H1 (cell line): Measurements from ENCODE around the gene BACE1. TPM values are rescaled to one million over a fixed set of nuclear protein-coding genes. Genes with fewer than 3 reads are reported as not detected.

Experiments used
- CTCF ChIA-PET: fragments of 300-600 bp; sonication (Branson Sonifier 250); formaldehyde crosslinking; loops from one replicate; lab custom pipeline; 2021; ENCODE audit not compliant: partially characterized antibody; lab: Charles Lee
- POLR2A ChIA-PET: fragments of 300-600 bp; sonication (Branson Sonifier 250); formaldehyde crosslinking; loops from one replicate; lab custom pipeline; 2021; ENCODE audit warnings: inconsistent platforms; ENCODE audit not compliant: partially characterized antibody; lab: Charles Lee
- DNase-seq, 2 experiments: peaks; one replicate each; pipeline versions ENCODE4 v3.0.0 to v3.0.0-alpha.2; 2010 to 2022; ENCODE audit warnings: low spot score in 2 of 2, low read depth in 1 of 2, mixed read lengths in 1 of 2
- FAIRE-seq: peaks from 2 replicates; lab custom pipeline; 2011; peaks lifted over from hg19 to GRCh38; lab: Jason Lieb, UNC
- H2AFZ ChIP-seq: 2 replicates; pipeline ENCODE4 v1.8.1; 2012; ENCODE audit warnings: low read length, inconsistent platforms
- H2AK5ac ChIP-seq: 2 replicates; pipeline ENCODE4 v1.6.1; 2013; ENCODE audit warnings: low read depth, low read length
- H2BK120ac ChIP-seq: replicated peaks from 2 replicates; pipeline ENCODE3; 2013; ENCODE audit warnings: low read depth, low read length, inconsistent platforms
- H2BK12ac ChIP-seq: 2 replicates; pipeline ENCODE4 v1.6.1; 2013; ENCODE audit warnings: low read depth, low read length
- H2BK15ac ChIP-seq: 2 replicates; pipeline ENCODE4 v1.6.1; 2013; ENCODE audit warnings: low read length
- H2BK20ac ChIP-seq: 2 replicates; pipeline ENCODE4 v1.6.1; 2013; ENCODE audit warnings: low read length
- H2BK5ac ChIP-seq: 2 replicates; pipeline ENCODE4 v1.6.1; 2013; ENCODE audit warnings: low read depth, low read length
- H3K14ac ChIP-seq: 2 replicates; pipeline ENCODE4 v1.6.1; 2013; ENCODE audit warnings: inconsistent platforms; ENCODE audit not compliant: insufficient read length
- H3K18ac ChIP-seq: 2 replicates; pipeline ENCODE4 v1.6.1; 2013; ENCODE audit warnings: low read length; ENCODE audit errors: extremely low read depth
- H3K23ac ChIP-seq: 2 replicates; pipeline ENCODE4 v1.6.1; 2013; ENCODE audit warnings: inconsistent platforms; ENCODE audit not compliant: insufficient read length
- H3K23me2 ChIP-seq: 2 replicates; pipeline ENCODE4 v1.6.1; 2013; ENCODE audit warnings: low read depth, low read length
- H3K27ac ChIP-seq: 2 replicates; pipeline ENCODE4 v1.6.1; 2011; ENCODE audit warnings: low read depth, low read length, inconsistent platforms
- H3K27me3 ChIP-seq, 4 experiments: replicated peaks in 1 of 4; 1 replicate in 1 of 4; 2 replicates in 3 of 4; pipeline versions ENCODE4 v1.6.1 to v1.8.1; 2011 to 2013; ENCODE audit warnings: low read length in 3 of 4, mild to moderate bottlenecking in 3 of 4, inconsistent platforms in 2 of 4, mixed read lengths in 2 of 4, moderate library complexity in 1 of 4; ENCODE audit not compliant: control insufficient read depth in 3 of 4, insufficient read depth in 3 of 4; ENCODE audit errors: extremely low read depth in 1 of 4
- H3K36me3 ChIP-seq, 4 experiments: 2 replicates each; pipeline versions ENCODE4 v1.6.1 to v1.8.1; 2011 to 2013; ENCODE audit warnings: mild to moderate bottlenecking in 4 of 4, low read length in 3 of 4, moderate library complexity in 2 of 4, control low read depth in 1 of 4, inconsistent platforms in 1 of 4; ENCODE audit not compliant: insufficient read depth in 4 of 4, control insufficient read depth in 2 of 4
- H3K4ac ChIP-seq: replicated peaks from 2 replicates; pipeline ENCODE3; 2013; ENCODE audit warnings: low read length, low read depth, mixed read lengths, inconsistent platforms; ENCODE audit not compliant: insufficient read length
- H3K4me1 ChIP-seq, 4 experiments: replicated peaks in 1 of 4; 1 replicate in 1 of 4; 2 replicates in 3 of 4; pipeline versions ENCODE4 v1.6.1 to v1.8.1; 2011 to 2013; ENCODE audit warnings: low read length in 3 of 4, inconsistent platforms in 2 of 4, mixed read lengths in 1 of 4; ENCODE audit not compliant: insufficient read depth in 4 of 4, control insufficient read depth in 3 of 4
- H3K4me2 ChIP-seq, 2 experiments: 2 replicates each; pipeline versions ENCODE4 v1.6.1 to v1.8.1; 2011 to 2013; ENCODE audit warnings: low read depth in 2 of 2, low read length in 2 of 2, control low read depth in 1 of 2, inconsistent platforms in 1 of 2, mild to moderate bottlenecking in 1 of 2; ENCODE audit not compliant: insufficient read depth in 1 of 2
- H3K4me3 ChIP-seq, 4 experiments: fragments of 200-600, 300-600 bp in 1 of 4; sonication (generic), shearing (Covaris generic), sonication (Bioruptor Twin) in 1 of 4; 2 replicates each; pipeline versions ENCODE4 v1.5.1 to v1.8.1; 2011 to 2016; ENCODE audit warnings: low read length in 4 of 4, low read depth in 3 of 4, control low read depth in 2 of 4, inconsistent platforms in 2 of 4, mild to moderate bottlenecking in 2 of 4, mixed read lengths in 1 of 4, moderate library complexity in 1 of 4; ENCODE audit not compliant: insufficient read depth in 2 of 4; ENCODE audit errors: extremely low read depth in 1 of 4
- H3K56ac ChIP-seq: replicated peaks from 2 replicates; pipeline ENCODE3; 2013; ENCODE audit warnings: low read depth, mild to moderate bottlenecking, mixed read lengths, low read length, inconsistent platforms; ENCODE audit not compliant: insufficient read length
- H3K79me1 ChIP-seq: 2 replicates; pipeline ENCODE4 v1.6.1; 2013; ENCODE audit warnings: low read depth, low read length, control low read depth
- H3K79me2 ChIP-seq, 2 experiments: 2 replicates each; pipeline versions ENCODE4 v1.6.1 to v1.8.1; 2012 to 2013; ENCODE audit warnings: low read length in 2 of 2, mild to moderate bottlenecking in 2 of 2, inconsistent platforms in 1 of 2; ENCODE audit not compliant: insufficient read depth in 2 of 2, control insufficient read depth in 1 of 2
- H3K9ac ChIP-seq, 4 experiments: replicated peaks in 1 of 4; 1 replicate in 1 of 4; 2 replicates in 3 of 4; pipeline versions ENCODE4 v1.6.1 to v1.8.1; 2011 to 2013; ENCODE audit warnings: low read depth in 3 of 4, low read length in 3 of 4, control low read depth in 2 of 4, mild to moderate bottlenecking in 2 of 4, moderate library complexity in 2 of 4, inconsistent platforms in 1 of 4; ENCODE audit errors: extremely low read depth in 1 of 4
- H3K9me3 ChIP-seq, 2 experiments: 2 replicates each; pipeline versions ENCODE4 v1.6.1 to v1.8.1; 2012 to 2013; ENCODE audit warnings: mild to moderate bottlenecking in 2 of 2, moderate library complexity in 2 of 2, control low read depth in 1 of 2, inconsistent platforms in 1 of 2, low read depth in 1 of 2, low read length in 1 of 2, mixed read lengths in 1 of 2; ENCODE audit not compliant: insufficient read depth in 2 of 2
- H4K20me1 ChIP-seq, 2 experiments: replicated peaks in 1 of 2; 2 replicates each; pipeline versions ENCODE3 to v1.8.1; 2011 to 2013; ENCODE audit warnings: inconsistent platforms in 2 of 2, low read length in 2 of 2, mild to moderate bottlenecking in 1 of 2; ENCODE audit not compliant: insufficient read depth in 2 of 2, control insufficient read depth in 1 of 2
- H4K5ac ChIP-seq: 2 replicates; pipeline ENCODE4 v1.6.1; 2013; ENCODE audit warnings: low read length, low read depth, mixed read lengths, inconsistent platforms; ENCODE audit not compliant: insufficient read length
- H4K8ac ChIP-seq: 2 replicates; pipeline ENCODE4 v1.8.0; 2013; ENCODE audit warnings: mild to moderate bottlenecking, moderate library complexity, low read length, inconsistent platforms; ENCODE audit not compliant: insufficient read depth; ENCODE audit errors: extremely low read depth
- H4K91ac ChIP-seq: replicated peaks from 2 replicates; pipeline ENCODE3; 2013; ENCODE audit warnings: low read length, mixed read lengths, inconsistent platforms; ENCODE audit not compliant: insufficient read length
- WGBS, 2 experiments: shearing (Covaris generic) in 1 of 2; methylation state at CpG; one replicate each; pipeline versions ENCODE4 v1.1.6 to v1.1.7; 2013 to 2015; ENCODE audit warnings: low lambda C conversion rate in 2 of 2, mixed read lengths in 2 of 2, inconsistent platforms in 1 of 2, low coverage in 1 of 2, missing lambda C conversion rate in 1 of 2; ENCODE audit not compliant: insufficient replicate concordance in 2 of 2, insufficient coverage in 1 of 2, insufficient read length in 1 of 2; ENCODE audit errors: extremely low coverage in 1 of 2, missing lambda C conversion rate in 1 of 2; 5-methylcytosine and 5-hydroxymethylcytosine counted together
- polyA plus RNA-seq, 7 experiments: library from polyadenylated mRNA; depleted of rRNA in 3 of 7; stranded (reverse) in 5 of 7; unstranded in 2 of 7; fragments of >200 nt in 5 of 7; fragments of 200-250 nt in 2 of 7; gene quantifications; 1 replicate in 5 of 7; 2 replicates in 1 of 7; 4 replicates in 1 of 7; pipeline versions ENCODE4 v1.2.1 to v1.2.3, GENCODE V29; 2011 to 2013; ENCODE audit warnings: missing spikeins in 2 of 7, mixed read lengths in 2 of 7
- total RNA-seq: library from RNA; stranded (reverse); fragmentation: NEBNext Ultra II Directional; extraction: Animal tissue kit (Norgen Biotek cat#: 25700); gene quantifications from 2 replicates; pipeline ENCODE4 v1.2.1, GENCODE V29; 2021

The BACE1 gene
- total and polyA plus RNA-seq, 2 of the 8 experiments (the other 6 are each of a cell fraction or from before 2014, with no cell fraction given): 7.7 to 7.9 TPM

DNA sequence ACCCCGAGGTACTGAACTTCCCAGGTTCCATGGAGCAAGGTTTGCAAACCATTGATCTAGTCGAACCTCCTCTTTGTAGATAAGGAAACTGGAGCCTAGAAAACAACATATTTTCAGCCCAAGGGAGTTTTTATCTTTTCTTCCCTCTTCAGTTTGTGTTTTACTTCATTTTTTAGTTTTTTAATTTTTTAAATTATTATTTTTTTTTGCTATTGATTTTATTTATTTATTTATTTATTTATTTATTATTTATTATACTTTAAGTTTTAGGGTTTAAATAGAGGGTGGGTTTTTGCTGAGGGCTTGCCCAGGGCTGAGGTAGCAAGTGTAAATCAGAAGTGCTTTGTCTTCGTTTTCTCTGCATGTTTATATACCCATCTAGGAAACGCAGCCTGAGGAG is 38.5 kb upstream of the BACE1 start:
- no peak overlapping the region for H2BK5ac ChIP-seq
- H3K79me1 ChIP-seq: no peaks in the 10 kb centered on the region
- H4K20me1 ChIP-seq: peaks cover 0 to 2% of the 10 kb centered on the region in 2 experiments
- 92% methylated on average over 4 of the region's 4 CpGs; no CpG with 5 or more reads in 1 of the 2 experiments for WGBS, 2 experiments
- H3K14ac ChIP-seq: no peak overlapping the region
- no peak overlapping the region for H3K4me2 ChIP-seq
- no peak overlapping the region for H2AFZ ChIP-seq
- H3K23me2 ChIP-seq: no peaks in the 10 kb centered on the region
- no peak overlapping the region for H3K27ac ChIP-seq
- no peaks in the 10 kb centered on the region for H3K27me3 ChIP-seq
- no peak overlapping the region for H2BK120ac ChIP-seq
- no peak overlapping the region for H3K9ac ChIP-seq
- H3K4me3 ChIP-seq: no peak overlapping the region
- no peaks in the 10 kb centered on the region for H3K4me1 ChIP-seq
- H2AK5ac ChIP-seq: no peak overlapping the region
- H3K4ac ChIP-seq: no peak overlapping the region
- POLR2A ChIA-PET: no interaction called here
- no peak overlapping the region for H4K5ac ChIP-seq
- H2BK20ac ChIP-seq: no peak overlapping the region
- H3K18ac ChIP-seq: no peak overlapping the region
- H4K8ac ChIP-seq: no peak overlapping the region
- H3K23ac ChIP-seq: no peak overlapping the region
- FAIRE-seq (no peak), DNase-seq (no peak)
- no peaks in the 10 kb centered on the region for H3K79me2 ChIP-seq
- no peaks in the 10 kb centered on the region for H3K9me3 ChIP-seq
- peaks cover 0 to 5% (median 3%) of the 10 kb centered on the region in 4 experiments; a peak in 1 of 8 replicates for H3K36me3 ChIP-seq
- CTCF ChIA-PET: no interaction called here
- no peak overlapping the region for H3K56ac ChIP-seq
- no peak overlapping the region for H2BK15ac ChIP-seq
- H2BK12ac ChIP-seq: no peak overlapping the region
- no peak overlapping the region for H4K91ac ChIP-seq
